Thyroid gland (tissue), 4 donors: ENCODE results near the gene ANO2.

Source experiments
- POLR2A ChIP-seq, 2 donors: fragments of 450-650 bp; IDR thresholded peaks; one replicate each; pipeline ENCODE4 v1.6.1; 2017; ENCODE audit warnings: antibody characterized with exemption in 2 of 2, mild to moderate bottlenecking in 2 of 2, moderate library complexity in 1 of 2
- TF ChIP-seq, protein P1 (sequence below), 6 experiments: fragments of 200-600 bp in 3 of 6; fragments of 450-650 bp in 3 of 6; sonication (generic) in 3 of 6; IDR thresholded peaks; one replicate each; pipeline ENCODE4 v1.5.1; 2016 to 2019; ENCODE audit warnings: antibody characterized with exemption in 6 of 6, mild to moderate bottlenecking in 2 of 6, inconsistent platforms in 1 of 6, moderate library complexity in 1 of 6

- TF ChIP-seq, protein P1, sequence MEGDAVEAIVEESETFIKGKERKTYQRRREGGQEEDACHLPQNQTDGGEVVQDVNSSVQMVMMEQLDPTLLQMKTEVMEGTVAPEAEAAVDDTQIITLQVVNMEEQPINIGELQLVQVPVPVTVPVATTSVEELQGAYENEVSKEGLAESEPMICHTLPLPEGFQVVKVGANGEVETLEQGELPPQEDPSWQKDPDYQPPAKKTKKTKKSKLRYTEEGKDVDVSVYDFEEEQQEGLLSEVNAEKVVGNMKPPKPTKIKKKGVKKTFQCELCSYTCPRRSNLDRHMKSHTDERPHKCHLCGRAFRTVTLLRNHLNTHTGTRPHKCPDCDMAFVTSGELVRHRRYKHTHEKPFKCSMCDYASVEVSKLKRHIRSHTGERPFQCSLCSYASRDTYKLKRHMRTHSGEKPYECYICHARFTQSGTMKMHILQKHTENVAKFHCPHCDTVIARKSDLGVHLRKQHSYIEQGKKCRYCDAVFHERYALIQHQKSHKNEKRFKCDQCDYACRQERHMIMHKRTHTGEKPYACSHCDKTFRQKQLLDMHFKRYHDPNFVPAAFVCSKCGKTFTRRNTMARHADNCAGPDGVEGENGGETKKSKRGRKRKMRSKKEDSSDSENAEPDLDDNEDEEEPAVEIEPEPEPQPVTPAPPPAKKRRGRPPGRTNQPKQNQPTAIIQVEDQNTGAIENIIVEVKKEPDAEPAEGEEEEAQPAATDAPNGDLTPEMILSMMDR (IDR thresholded peaks at IDR 0.05) = no peak
- TF ChIP-seq POLR2A (IDR thresholded peaks at IDR 0.05) = no peak
Observed at GRCh38 chr12:5921027-5921909, 23.8 kb downstream of the ANO2 start.
